H1 (cell line): ENCODE measurements around the gene CLEC16A. TPM values are rescaled to one million over a fixed set of nuclear protein-coding genes. Genes with fewer than 3 reads are reported as not detected.

ENCODE experiments used
- CTCF ChIA-PET: fragments of 300-600 bp; sonication (Branson Sonifier 250); formaldehyde crosslinking; loops from one replicate; lab custom pipeline; 2021; ENCODE audit not compliant: partially characterized antibody; lab: Charles Lee
- POLR2A ChIA-PET: fragments of 300-600 bp; sonication (Branson Sonifier 250); formaldehyde crosslinking; loops from one replicate; lab custom pipeline; 2021; ENCODE audit warnings: inconsistent platforms; ENCODE audit not compliant: partially characterized antibody; lab: Charles Lee
- DNase-seq, 2 experiments: peaks; one replicate each; pipeline versions ENCODE4 v3.0.0 to v3.0.0-alpha.2; 2010 to 2022; ENCODE audit warnings: low spot score in 2 of 2, low read depth in 1 of 2, mixed read lengths in 1 of 2
- FAIRE-seq: peaks from 2 replicates; lab custom pipeline; 2011; peaks lifted over from hg19 to GRCh38; lab: Jason Lieb, UNC
- H2AFZ ChIP-seq: 2 replicates; pipeline ENCODE4 v1.8.1; 2012; ENCODE audit warnings: low read length, inconsistent platforms
- H2AK5ac ChIP-seq: 2 replicates; pipeline ENCODE4 v1.6.1; 2013; ENCODE audit warnings: low read depth, low read length
- H2BK120ac ChIP-seq: replicated peaks from 2 replicates; pipeline ENCODE3; 2013; ENCODE audit warnings: low read depth, low read length, inconsistent platforms
- H2BK12ac ChIP-seq: 2 replicates; pipeline ENCODE4 v1.6.1; 2013; ENCODE audit warnings: low read depth, low read length
- H2BK15ac ChIP-seq: 2 replicates; pipeline ENCODE4 v1.6.1; 2013; ENCODE audit warnings: low read length
- H2BK20ac ChIP-seq: 2 replicates; pipeline ENCODE4 v1.6.1; 2013; ENCODE audit warnings: low read length
- H2BK5ac ChIP-seq: 2 replicates; pipeline ENCODE4 v1.6.1; 2013; ENCODE audit warnings: low read depth, low read length
- H3K14ac ChIP-seq: 2 replicates; pipeline ENCODE4 v1.6.1; 2013; ENCODE audit warnings: inconsistent platforms; ENCODE audit not compliant: insufficient read length
- H3K18ac ChIP-seq: 2 replicates; pipeline ENCODE4 v1.6.1; 2013; ENCODE audit warnings: low read length; ENCODE audit errors: extremely low read depth
- H3K23ac ChIP-seq: 2 replicates; pipeline ENCODE4 v1.6.1; 2013; ENCODE audit warnings: inconsistent platforms; ENCODE audit not compliant: insufficient read length
- H3K23me2 ChIP-seq: 2 replicates; pipeline ENCODE4 v1.6.1; 2013; ENCODE audit warnings: low read depth, low read length
- H3K27ac ChIP-seq: 2 replicates; pipeline ENCODE4 v1.6.1; 2011; ENCODE audit warnings: low read depth, low read length, inconsistent platforms
- H3K27me3 ChIP-seq, 4 experiments: replicated peaks in 1 of 4; 1 replicate in 1 of 4; 2 replicates in 3 of 4; pipeline versions ENCODE4 v1.6.1 to v1.8.1; 2011 to 2013; ENCODE audit warnings: low read length in 3 of 4, mild to moderate bottlenecking in 3 of 4, inconsistent platforms in 2 of 4, mixed read lengths in 2 of 4, moderate library complexity in 1 of 4; ENCODE audit not compliant: control insufficient read depth in 3 of 4, insufficient read depth in 3 of 4; ENCODE audit errors: extremely low read depth in 1 of 4
- H3K36me3 ChIP-seq, 4 experiments: 2 replicates each; pipeline versions ENCODE4 v1.6.1 to v1.8.1; 2011 to 2013; ENCODE audit warnings: mild to moderate bottlenecking in 4 of 4, low read length in 3 of 4, moderate library complexity in 2 of 4, control low read depth in 1 of 4, inconsistent platforms in 1 of 4; ENCODE audit not compliant: insufficient read depth in 4 of 4, control insufficient read depth in 2 of 4
- H3K4ac ChIP-seq: replicated peaks from 2 replicates; pipeline ENCODE3; 2013; ENCODE audit warnings: low read length, low read depth, mixed read lengths, inconsistent platforms; ENCODE audit not compliant: insufficient read length
- H3K4me1 ChIP-seq, 4 experiments: replicated peaks in 1 of 4; 1 replicate in 1 of 4; 2 replicates in 3 of 4; pipeline versions ENCODE4 v1.6.1 to v1.8.1; 2011 to 2013; ENCODE audit warnings: low read length in 3 of 4, inconsistent platforms in 2 of 4, mixed read lengths in 1 of 4; ENCODE audit not compliant: insufficient read depth in 4 of 4, control insufficient read depth in 3 of 4
- H3K4me2 ChIP-seq, 2 experiments: 2 replicates each; pipeline versions ENCODE4 v1.6.1 to v1.8.1; 2011 to 2013; ENCODE audit warnings: low read depth in 2 of 2, low read length in 2 of 2, control low read depth in 1 of 2, inconsistent platforms in 1 of 2, mild to moderate bottlenecking in 1 of 2; ENCODE audit not compliant: insufficient read depth in 1 of 2
- H3K4me3 ChIP-seq, 4 experiments: fragments of 200-600, 300-600 bp in 1 of 4; sonication (generic), shearing (Covaris generic), sonication (Bioruptor Twin) in 1 of 4; 2 replicates each; pipeline versions ENCODE4 v1.5.1 to v1.8.1; 2011 to 2016; ENCODE audit warnings: low read length in 4 of 4, low read depth in 3 of 4, control low read depth in 2 of 4, inconsistent platforms in 2 of 4, mild to moderate bottlenecking in 2 of 4, mixed read lengths in 1 of 4, moderate library complexity in 1 of 4; ENCODE audit not compliant: insufficient read depth in 2 of 4; ENCODE audit errors: extremely low read depth in 1 of 4
- H3K56ac ChIP-seq: replicated peaks from 2 replicates; pipeline ENCODE3; 2013; ENCODE audit warnings: low read depth, mild to moderate bottlenecking, mixed read lengths, low read length, inconsistent platforms; ENCODE audit not compliant: insufficient read length
- H3K79me1 ChIP-seq: 2 replicates; pipeline ENCODE4 v1.6.1; 2013; ENCODE audit warnings: low read depth, low read length, control low read depth
- H3K79me2 ChIP-seq, 2 experiments: 2 replicates each; pipeline versions ENCODE4 v1.6.1 to v1.8.1; 2012 to 2013; ENCODE audit warnings: low read length in 2 of 2, mild to moderate bottlenecking in 2 of 2, inconsistent platforms in 1 of 2; ENCODE audit not compliant: insufficient read depth in 2 of 2, control insufficient read depth in 1 of 2
- H3K9ac ChIP-seq, 4 experiments: replicated peaks in 1 of 4; 1 replicate in 1 of 4; 2 replicates in 3 of 4; pipeline versions ENCODE4 v1.6.1 to v1.8.1; 2011 to 2013; ENCODE audit warnings: low read depth in 3 of 4, low read length in 3 of 4, control low read depth in 2 of 4, mild to moderate bottlenecking in 2 of 4, moderate library complexity in 2 of 4, inconsistent platforms in 1 of 4; ENCODE audit errors: extremely low read depth in 1 of 4
- H3K9me3 ChIP-seq, 2 experiments: 2 replicates each; pipeline versions ENCODE4 v1.6.1 to v1.8.1; 2012 to 2013; ENCODE audit warnings: mild to moderate bottlenecking in 2 of 2, moderate library complexity in 2 of 2, control low read depth in 1 of 2, inconsistent platforms in 1 of 2, low read depth in 1 of 2, low read length in 1 of 2, mixed read lengths in 1 of 2; ENCODE audit not compliant: insufficient read depth in 2 of 2
- H4K20me1 ChIP-seq, 2 experiments: replicated peaks in 1 of 2; 2 replicates each; pipeline versions ENCODE3 to v1.8.1; 2011 to 2013; ENCODE audit warnings: inconsistent platforms in 2 of 2, low read length in 2 of 2, mild to moderate bottlenecking in 1 of 2; ENCODE audit not compliant: insufficient read depth in 2 of 2, control insufficient read depth in 1 of 2
- H4K5ac ChIP-seq: 2 replicates; pipeline ENCODE4 v1.6.1; 2013; ENCODE audit warnings: low read length, low read depth, mixed read lengths, inconsistent platforms; ENCODE audit not compliant: insufficient read length
- H4K8ac ChIP-seq: 2 replicates; pipeline ENCODE4 v1.8.0; 2013; ENCODE audit warnings: mild to moderate bottlenecking, moderate library complexity, low read length, inconsistent platforms; ENCODE audit not compliant: insufficient read depth; ENCODE audit errors: extremely low read depth
- H4K91ac ChIP-seq: replicated peaks from 2 replicates; pipeline ENCODE3; 2013; ENCODE audit warnings: low read length, mixed read lengths, inconsistent platforms; ENCODE audit not compliant: insufficient read length
- CHD2 ChIP-seq: IDR thresholded peaks from 2 replicates; pipeline ENCODE4 v1.6.1; 2012; ENCODE audit warnings: low read length, improper control_type of control experiment
- NANOG ChIP-seq: IDR thresholded peaks from 2 replicates; pipeline ENCODE4 v1.6.1; 2011; ENCODE audit warnings: low read length, low read depth, mild to moderate bottlenecking, inconsistent platforms; ENCODE audit not compliant: insufficient read depth, poor library complexity, severe bottlenecking
- RFX5 ChIP-seq: IDR thresholded peaks from 2 replicates; pipeline ENCODE4 v1.6.1; 2011; ENCODE audit warnings: low read depth, low read length, improper control_type of control experiment, borderline replicate concordance
- TCF12 ChIP-seq: IDR thresholded peaks from 2 replicates; pipeline ENCODE4 v1.6.1; 2011; ENCODE audit warnings: low read depth, mild to moderate bottlenecking, low read length
- YY1 ChIP-seq: IDR thresholded peaks from 2 replicates; pipeline ENCODE4 v1.6.1; 2011; ENCODE audit warnings: low read depth, mild to moderate bottlenecking, low read length
- WGBS, 2 experiments: shearing (Covaris generic) in 1 of 2; methylation state at CpG; one replicate each; pipeline versions ENCODE4 v1.1.6 to v1.1.7; 2013 to 2015; ENCODE audit warnings: low lambda C conversion rate in 2 of 2, mixed read lengths in 2 of 2, inconsistent platforms in 1 of 2, low coverage in 1 of 2, missing lambda C conversion rate in 1 of 2; ENCODE audit not compliant: insufficient replicate concordance in 2 of 2, insufficient coverage in 1 of 2, insufficient read length in 1 of 2; ENCODE audit errors: extremely low coverage in 1 of 2, missing lambda C conversion rate in 1 of 2; 5-methylcytosine and 5-hydroxymethylcytosine counted together
- polyA plus RNA-seq, 7 experiments: library from polyadenylated mRNA; depleted of rRNA in 3 of 7; stranded (reverse) in 5 of 7; unstranded in 2 of 7; fragments of >200 nt in 5 of 7; fragments of 200-250 nt in 2 of 7; gene quantifications; 1 replicate in 5 of 7; 2 replicates in 1 of 7; 4 replicates in 1 of 7; pipeline versions ENCODE4 v1.2.1 to v1.2.3, GENCODE V29; 2011 to 2013; ENCODE audit warnings: missing spikeins in 2 of 7, mixed read lengths in 2 of 7
- total RNA-seq: library from RNA; stranded (reverse); fragmentation: NEBNext Ultra II Directional; extraction: Animal tissue kit (Norgen Biotek cat#: 25700); gene quantifications from 2 replicates; pipeline ENCODE4 v1.2.1, GENCODE V29; 2021

The CLEC16A gene
- total and polyA plus RNA-seq, 2 of the 8 experiments (the other 6 are each of a cell fraction or from before 2014, with no cell fraction given): 7.6 to 19.3 TPM

DNA sequence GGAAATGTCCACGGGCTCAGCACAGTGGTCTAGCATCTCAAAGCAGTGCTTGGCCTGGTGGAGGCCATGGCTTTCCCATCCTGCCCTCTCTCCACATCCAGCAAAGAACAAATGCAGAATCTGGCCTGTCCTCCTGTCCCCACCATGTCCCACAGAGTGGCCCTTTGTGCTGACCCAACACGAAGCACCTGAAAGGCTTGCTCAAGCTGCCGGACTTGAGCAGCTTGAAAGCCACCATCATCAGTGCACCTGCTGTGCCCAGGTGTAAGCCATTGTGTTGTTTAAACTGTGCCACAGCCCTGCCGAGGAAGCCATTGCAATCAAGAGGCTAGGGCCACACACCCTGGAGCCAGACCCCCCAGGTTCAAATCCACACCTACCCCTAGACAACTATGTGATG, 196.1 kb downstream of the CLEC16A start:
- H2AFZ ChIP-seq: no peak overlapping the region
- no peak overlapping the region for H3K4me3 ChIP-seq
- no peak overlapping the region for H3K23ac ChIP-seq
- no peak overlapping the region for H3K27ac ChIP-seq
- H4K5ac ChIP-seq: no peak overlapping the region
- H3K9me3 ChIP-seq: no peaks in the 10 kb centered on the region
- H3K79me2 ChIP-seq: no peaks in the 10 kb centered on the region
- H3K79me1 ChIP-seq: no peaks in the 10 kb centered on the region
- no peak overlapping the region for H2BK5ac ChIP-seq
- POLR2A ChIA-PET: interaction anchor here (1.4 kb wide), 1 partner anchor 8 kb away, joined by 4 read pairs; no protein-coding TSS in a partner anchor
- peaks cover 0 to 2% of the 10 kb centered on the region in 2 experiments for H4K20me1 ChIP-seq
- no peak overlapping the region for H4K91ac ChIP-seq
- TF ChIP-seq RFX5 (no peak), YY1 (0 out of 2 replicates have a peak, but pooled peaks have one; percentile 24), TCF12 (0 out of 2 replicates have a peak, but pooled peaks have one; percentile 61), CHD2 (no peak), NANOG (peak; percentile 12)
- H3K4me1 ChIP-seq: peaks cover 0 to 3% (median 2%) of the 10 kb centered on the region in 4 experiments; a peak in 5 of 7 replicates
- DNase-seq (no peak), FAIRE-seq (no peak)
- H3K4ac ChIP-seq: no peak overlapping the region
- H2BK12ac ChIP-seq: no peak overlapping the region
- H2BK120ac ChIP-seq: no peak overlapping the region
- H3K14ac ChIP-seq: no peak overlapping the region
- CTCF ChIA-PET: interaction anchor here (0.6 to 2.0 kb wide), 2 partner anchors 78 to 187 kb away, joined by 3 to 8 read pairs; no protein-coding TSS in a partner anchor
- H3K9ac ChIP-seq: no peak overlapping the region; a peak in 1 of 7 replicates
- H4K8ac ChIP-seq: no peak overlapping the region
- no peak overlapping the region for H2BK15ac ChIP-seq
- H2AK5ac ChIP-seq: no peak overlapping the region
- no peak overlapping the region; the same call in 1 of the 2 replicates for H2BK20ac ChIP-seq
- no peak overlapping the region for H3K18ac ChIP-seq
- no peak overlapping the region for H3K56ac ChIP-seq
- H3K23me2 ChIP-seq: no peaks in the 10 kb centered on the region; the same call in 1 of the 2 replicates
- WGBS, 2 experiments: 84% methylated on average over 4 of the region's 4 CpGs; no CpG with 5 or more reads in 1 of the 2 experiments
- no peak overlapping the region for H3K4me2 ChIP-seq
- no peaks in the 10 kb centered on the region for H3K36me3 ChIP-seq
- H3K27me3 ChIP-seq: no peaks in the 10 kb centered on the region
